Activated CD4-positive, alpha-beta T cell treated with anti-CD3 and anti-CD28 coated beads, Interleukin-2, Interleukin-6, amounts not matched to agents 100 ng/mL and 50 ng/mL, durations not matched to agents 16 hours and 8 hours (primary cell): ENCODE data around the gene HTR3A.

Experiments used
- DNase-seq: peaks from one replicate; pipeline ENCODE4 v3.0.0-alpha.2; 2020

Gene HTR3A

GRCh38 chr11:113980785-113981184 lies 5.9 kb downstream of the HTR3A start:
- no peak for DNase-seq

- no peak for DNase-seq
Measured at GRCh38 chr11:113982306-113982705, 7.4 kb downstream of the HTR3A start.

GRCh38 chr11:113984781-113985180 lies 9.9 kb downstream of the HTR3A start:
- DNase-seq, result no peak

GRCh38 chr11:113985906-113986305 lies 11.0 kb downstream of the HTR3A start:
- no peak for DNase-seq

GRCh38 chr11:113986351-113987140 lies 11.6 kb downstream of the HTR3A start:
- DNase-seq, result no peak

GRCh38 chr11:113989381-113989780 lies 14.5 kb downstream of the HTR3A start:
- no peak for DNase-seq

GRCh38 chr11:113989916-113990315 lies 15.0 kb downstream of the HTR3A start:
- DNase-seq, result no peak

GRCh38 chr11:113991170-113991569 lies 16.3 kb downstream of the HTR3A start:
- DNase-seq, result peak; percentile 3

GRCh38 chr11:113991718-113992458 lies 17.0 kb downstream of the HTR3A start:
- DNase-seq, result no peak

GRCh38 chr11:113992459-113993110 lies 17.7 kb downstream of the HTR3A start:
- no peak for DNase-seq

- DNase-seq, result peak; percentile 37
Measured at GRCh38 chr11:113994077-113994954, 19.4 kb downstream of the HTR3A start.

GRCh38 chr11:113997473-113997872 lies 22.6 kb downstream of the HTR3A start:
- DNase-seq, result no peak

GRCh38 chr11:113998574-113998973 lies 23.7 kb downstream of the HTR3A start:
- DNase-seq, result no peak

- no peak for DNase-seq
Measured at GRCh38 chr11:114000526-114000925, 25.6 kb downstream of the HTR3A start.

- no peak for DNase-seq
Measured at GRCh38 chr11:114001416-114001815, 26.5 kb downstream of the HTR3A start.

- DNase-seq, result no peak
Measured at GRCh38 chr11:114008331-114008730, 33.4 kb downstream of the HTR3A start.

GRCh38 chr11:114010931-114011330 lies 36.0 kb downstream of the HTR3A start:
- no peak for DNase-seq

- DNase-seq, result no peak
Measured at GRCh38 chr11:114011443-114011842, 36.5 kb downstream of the HTR3A start.

- no peak for DNase-seq
Measured at GRCh38 chr11:114015117-114015516, 40.2 kb downstream of the HTR3A start.

- DNase-seq, result no peak
Measured at GRCh38 chr11:114016986-114017385, 42.1 kb downstream of the HTR3A start.

GRCh38 chr11:114017723-114018122 lies 42.8 kb downstream of the HTR3A start:
- DNase-seq, result no peak

GRCh38 chr11:114019046-114019445 lies 44.1 kb downstream of the HTR3A start:
- no peak for DNase-seq

GRCh38 chr11:114019574-114019973 lies 44.7 kb downstream of the HTR3A start:
- DNase-seq, result no peak
